Neural progenitor cell (in vitro differentiated cells): Measurements from ENCODE around the gene MRPL45. TPM values are rescaled to one million over a fixed set of nuclear protein-coding genes. Genes with fewer than 3 reads are reported as not detected.

Experiments used
- DNase-seq: peaks from one replicate; pipeline ENCODE4 v3.0.0-alpha.2; 2016; ENCODE audit warnings: low spot score
- H2AFZ ChIP-seq: fragments of 200-600 bp; sonication (generic); replicated peaks from 2 replicates; pipeline ENCODE4 v1.6.1; 2016; ENCODE audit warnings: antibody characterized with exemption
- H3F3A ChIP-seq: fragments of 200-600 bp; sonication (generic); 2 replicates; pipeline ENCODE4 v1.6.1; 2016; ENCODE audit warnings: antibody characterized with exemption, low read depth
- H3K27ac ChIP-seq: fragments of 200-600 bp; sonication (generic); 2 replicates; pipeline ENCODE4 v1.5.1; 2016; ENCODE audit warnings: mild to moderate bottlenecking
- H3K27me3 ChIP-seq: fragments of 200-600 bp; sonication (generic); 2 replicates; pipeline ENCODE4 v1.6.1; 2016; ENCODE audit warnings: mild to moderate bottlenecking, moderate library complexity
- H3K36me3 ChIP-seq: fragments of 200-600 bp; sonication (generic); 2 replicates; pipeline ENCODE4 v1.5.1; 2016
- H3K4me1 ChIP-seq: fragments of 200-600 bp; sonication (generic); 2 replicates; pipeline ENCODE4 v1.6.1; 2016; ENCODE audit warnings: mixed run types
- H3K4me2 ChIP-seq: fragments of 200-600 bp; sonication (generic); 2 replicates; pipeline ENCODE4 v1.6.1; 2016
- H3K4me3 ChIP-seq: fragments of 200-600 bp; sonication (generic); 2 replicates; pipeline ENCODE4 v1.5.1; 2016
- H3K79me2 ChIP-seq: fragments of 200-600 bp; sonication (generic); 2 replicates; pipeline ENCODE4 v1.6.1; 2016; ENCODE audit warnings: low read depth
- H3K9ac ChIP-seq: fragments of 200-600 bp; sonication (generic); 2 replicates; pipeline ENCODE4 v1.6.1; 2016
- H3K9me3 ChIP-seq: fragments of 200-600 bp; sonication (generic); 2 replicates; pipeline ENCODE4 v1.5.1; 2016; ENCODE audit warnings: low read depth
- H4K20me1 ChIP-seq: fragments of 200-600 bp; sonication (generic); 2 replicates; pipeline ENCODE4 v1.6.1; 2016; ENCODE audit warnings: low read depth
- H3K27ac Mint-ChIP-seq: 3 replicates; pipeline ENCODE4 v1.8.0; 2021; ENCODE audit warnings: mixed read lengths
- H3K27me3 Mint-ChIP-seq: 2 replicates; pipeline ENCODE4 v1.8.0; 2022; ENCODE audit warnings: low read depth, mild to moderate bottlenecking, inconsistent platforms, moderate library complexity, mixed read lengths; ENCODE audit not compliant: insufficient read depth
- H3K36me3 Mint-ChIP-seq: 3 replicates; pipeline ENCODE4 v1.8.0; 2021; ENCODE audit warnings: mixed read lengths
- H3K4me1 Mint-ChIP-seq: 3 replicates; pipeline ENCODE4 v1.8.0; 2021; ENCODE audit warnings: mixed read lengths
- H3K4me3 Mint-ChIP-seq: 3 replicates; pipeline ENCODE4 v1.8.0; 2021; ENCODE audit warnings: mild to moderate bottlenecking, moderate library complexity, mixed read lengths
- H3K9me3 Mint-ChIP-seq: 3 replicates; pipeline ENCODE4 v1.8.0; 2020; ENCODE audit warnings: mixed read lengths
- CTCF ChIP-seq: fragments of 200-600 bp; sonication (generic); IDR thresholded peaks from 2 replicates; pipeline ENCODE4 v1.5.1; 2017; ENCODE audit warnings: antibody characterized with exemption, mild to moderate bottlenecking
- EZH2 ChIP-seq: fragments of 200-600 bp; sonication (generic); IDR thresholded peaks from 2 replicates; pipeline ENCODE4 v1.6.1; 2017; ENCODE audit warnings: antibody characterized with exemption, mild to moderate bottlenecking, moderate library complexity
- EZH2phosphoT487 ChIP-seq: fragments of 200-600 bp; sonication (generic); IDR thresholded peaks from 2 replicates; pipeline ENCODE4 v1.6.1; 2017; ENCODE audit warnings: antibody characterized with exemption
- total RNA-seq: library from RNA; depleted of rRNA; stranded (reverse); fragments of >200 nt; gene quantifications from 2 replicates; pipeline ENCODE4 v1.2.3, GENCODE V29; 2015; ENCODE audit warnings: low replicate concordance

Gene MRPL45
- total RNA-seq, 1 donor from 2014 or later = 68.3 TPM

DNA sequence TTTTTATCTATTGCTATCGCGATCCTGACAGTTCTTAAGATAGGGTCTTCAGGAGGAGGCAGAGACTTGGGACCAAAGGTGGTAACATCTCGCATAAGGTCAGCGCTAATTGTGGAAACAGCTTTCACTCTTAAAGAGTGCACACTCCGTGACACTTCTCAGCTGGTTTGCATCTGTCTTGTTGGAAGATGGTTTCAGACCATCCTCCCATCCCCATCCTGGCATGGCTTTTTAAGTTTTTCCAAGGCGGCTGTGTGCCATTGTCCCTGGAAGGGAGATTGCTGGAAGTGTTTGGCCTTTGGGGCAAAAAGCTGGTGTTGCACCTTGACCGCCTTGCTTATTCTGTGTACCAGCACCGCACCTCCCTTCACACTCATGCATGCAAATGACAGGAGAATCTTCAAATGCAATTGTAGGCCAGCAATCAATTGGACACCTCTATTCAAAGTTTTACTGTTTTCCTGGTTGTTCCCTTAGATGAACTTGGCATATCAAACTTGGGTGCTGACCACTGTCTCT is 56.2 kb downstream of the MRPL45 start:
- no peaks in the 10 kb centered on the region for H3K27me3 ChIP-seq
- no peaks in the 10 kb centered on the region for H3K9me3 Mint-ChIP-seq
- peaks cover 61% of the 10 kb centered on the region for H3K4me1 Mint-ChIP-seq
- TF ChIP-seq EZH2 (no peak), EZH2phosphoT487 (no peak), CTCF (no peak)
- H2AFZ ChIP-seq = no peak overlapping the region
- H3K27me3 Mint-ChIP-seq = no peaks in the 10 kb centered on the region
- no peak for DNase-seq
- no peak overlapping the region for H3K27ac ChIP-seq
- H3K4me3 Mint-ChIP-seq = peak overlapping the region; percentile 90
- no peaks in the 10 kb centered on the region for H3K36me3 ChIP-seq
- H3K4me1 ChIP-seq = peaks cover 39% of the 10 kb centered on the region
- H3K36me3 Mint-ChIP-seq = peaks cover 3% of the 10 kb centered on the region
- peaks cover 29% of the 10 kb centered on the region for H3F3A ChIP-seq
- H4K20me1 ChIP-seq = peaks cover 56% of the 10 kb centered on the region
- peak overlapping the region; percentile 95 for H3K4me2 ChIP-seq
- peak overlapping the region; percentile 78 for H3K9ac ChIP-seq
- H3K79me2 ChIP-seq = peaks cover 61% of the 10 kb centered on the region
- H3K27ac Mint-ChIP-seq = no peak overlapping the region
- peak overlapping the region; percentile 88 for H3K4me3 ChIP-seq
- H3K9me3 ChIP-seq = no peaks in the 10 kb centered on the region

GRCh38 chr17:38353668-38354067 is 56.7 kb downstream of the MRPL45 start:
- Histone ChIP-seq H4K20me1 (peaks cover 62% of the 10 kb centered on the region), H3K79me2 (peaks cover 66% of the 10 kb centered on the region), H3K4me1 (peaks cover 44% of the 10 kb centered on the region), H2AFZ (no peak overlapping the region), H3K27me3 (no peaks in the 10 kb centered on the region), H3K4me3 (peak overlapping the region; percentile 88), H3K4me2 (peak overlapping the region; percentile 95), H3K9me3 (no peaks in the 10 kb centered on the region), H3K27ac (no peak overlapping the region), H3K36me3 (no peaks in the 10 kb centered on the region), H3K9ac (no peak overlapping the region), H3F3A (peaks cover 28% of the 10 kb centered on the region)
- Mint-ChIP-seq H3K27me3 (no peaks in the 10 kb centered on the region), H3K27ac (no peak overlapping the region), H3K36me3 (peaks cover 3% of the 10 kb centered on the region), H3K4me1 (peaks cover 65% of the 10 kb centered on the region), H3K9me3 (no peaks in the 10 kb centered on the region), H3K4me3 (peak overlapping the region; percentile 90)
- TF ChIP-seq CTCF (no peak), EZH2phosphoT487 (no peak), EZH2 (no peak)
- no peak for DNase-seq

- Histone ChIP-seq H3K79me2 (peaks cover 74% of the 10 kb centered on the region), H4K20me1 (peaks cover 69% of the 10 kb centered on the region), H3K4me2 (peak overlapping the region; percentile 95), H3K27ac (no peak overlapping the region), H2AFZ (no peak overlapping the region), H3K27me3 (no peaks in the 10 kb centered on the region), H3K4me3 (peak overlapping the region; percentile 88), H3K4me1 (peaks cover 47% of the 10 kb centered on the region), H3F3A (peaks cover 21% of the 10 kb centered on the region), H3K36me3 (no peaks in the 10 kb centered on the region), H3K9ac (no peak overlapping the region), H3K9me3 (no peaks in the 10 kb centered on the region)
- no peaks in the 10 kb centered on the region for H3K9me3 Mint-ChIP-seq
- H3K27ac Mint-ChIP-seq = no peak overlapping the region
- no peak for TF ChIP-seq EZH2phosphoT487
- no peak for TF ChIP-seq EZH2
- no peak for TF ChIP-seq CTCF
- peak overlapping the region; percentile 90 for H3K4me3 Mint-ChIP-seq
- no peaks in the 10 kb centered on the region for H3K27me3 Mint-ChIP-seq
- DNase-seq = no peak
- H3K4me1 Mint-ChIP-seq = peaks cover 67% of the 10 kb centered on the region
- peaks cover 3% of the 10 kb centered on the region for H3K36me3 Mint-ChIP-seq
Measured at GRCh38 chr17:38354466-38354865, 57.5 kb downstream of the MRPL45 start.
